Activated CD8-positive, alpha-beta memory T cell treated with anti-CD3 and anti-CD28 coated beads, Interleukin-2, amount 50 U/mL, for 1 hour (primary cell): ENCODE data around the gene C1orf105.

ENCODE experiments used
- DNase-seq: peaks from one replicate; pipeline ENCODE4 v3.0.0-alpha.2; 2020; ENCODE audit errors: extremely low read depth

The C1orf105 gene

GRCh38 chr1:172397221-172397620, 23.3 kb upstream of the C1orf105 start:
- no peak for DNase-seq

- no peak for DNase-seq
Measured at GRCh38 chr1:172397633-172398032, 22.9 kb upstream of the C1orf105 start.

GRCh38 chr1:172398193-172398592, 22.3 kb upstream of the C1orf105 start:
- DNase-seq = no peak

- no peak for DNase-seq
Measured at GRCh38 chr1:172398970-172399755, 21.3 kb upstream of the C1orf105 start.

- DNase-seq = no peak
Measured at GRCh38 chr1:172399756-172400721, 20.4 kb upstream of the C1orf105 start.

- DNase-seq = no peak
Measured at GRCh38 chr1:172400722-172401105, 19.8 kb upstream of the C1orf105 start.

GRCh38 chr1:172401477-172401876, 19.0 kb upstream of the C1orf105 start:
- DNase-seq = no peak

GRCh38 chr1:172401892-172402291, 18.6 kb upstream of the C1orf105 start:
- DNase-seq = no peak

- DNase-seq = no peak
Measured at GRCh38 chr1:172402878-172403569, 17.5 kb upstream of the C1orf105 start.

GRCh38 chr1:172404121-172404520, 16.4 kb upstream of the C1orf105 start:
- no peak for DNase-seq

GRCh38 chr1:172405912-172406311, 14.6 kb upstream of the C1orf105 start:
- DNase-seq = no peak

- DNase-seq = no peak
Measured at GRCh38 chr1:172406968-172407367, 13.5 kb upstream of the C1orf105 start.

GRCh38 chr1:172408958-172409357, 11.5 kb upstream of the C1orf105 start:
- DNase-seq = no peak

- no peak for DNase-seq
Measured at GRCh38 chr1:172410027-172410426, 10.5 kb upstream of the C1orf105 start.

GRCh38 chr1:172411791-172412338, 8.6 kb upstream of the C1orf105 start:
- no peak for DNase-seq

GRCh38 chr1:172414331-172414730, 6.2 kb upstream of the C1orf105 start:
- no peak for DNase-seq

- no peak for DNase-seq
Measured at GRCh38 chr1:172416496-172417035, 3.9 kb upstream of the C1orf105 start.

GRCh38 chr1:172417557-172417956, 2.9 kb upstream of the C1orf105 start:
- no peak for DNase-seq

GRCh38 chr1:172421974-172422604, 1.6 kb downstream of the C1orf105 start:
- no peak for DNase-seq

- DNase-seq = no peak
Measured at GRCh38 chr1:172423336-172423735, 2.9 kb downstream of the C1orf105 start.

- no peak for DNase-seq
Measured at GRCh38 chr1:172425339-172425738, 4.9 kb downstream of the C1orf105 start.
